AG04449 (cell line): ENCODE results near the gene NPR3.

Experiments used
- CTCF ChIA-PET: fragments of 350-600 bp; formaldehyde crosslinking; extraction: SDS; loops from one replicate; lab custom pipeline; 2021; ENCODE audit warnings: antibody characterized with exemption; lab: Yijun Ruan, JAX
- POLR2A ChIA-PET: fragments of 400-600, 350-600 bp; formaldehyde crosslinking; extraction: SDS; loops from one replicate; lab custom pipeline; 2020; ENCODE audit warnings: antibody characterized with exemption, inconsistent platforms; lab: Yijun Ruan, JAX
- DNase-seq: peaks from one replicate; pipeline ENCODE4 v3.0.0-alpha.2; 2010; ENCODE audit warnings: low read depth, low spot score
- H3K4me3 ChIP-seq: 2 replicates; pipeline ENCODE4 v1.5.1; 2011; ENCODE audit warnings: low read depth, mild to moderate bottlenecking, control low read depth, low read length
- TF ChIP-seq, protein P1 (sequence below): IDR thresholded peaks from one replicate; pipeline ENCODE4 v1.5.1; 2011; ENCODE audit warnings: mild to moderate bottlenecking, moderate library complexity, low read length, control low read depth, inconsistent platforms; ENCODE audit not compliant: insufficient read depth; ENCODE audit errors: missing control alignments

Gene NPR3

DNA sequence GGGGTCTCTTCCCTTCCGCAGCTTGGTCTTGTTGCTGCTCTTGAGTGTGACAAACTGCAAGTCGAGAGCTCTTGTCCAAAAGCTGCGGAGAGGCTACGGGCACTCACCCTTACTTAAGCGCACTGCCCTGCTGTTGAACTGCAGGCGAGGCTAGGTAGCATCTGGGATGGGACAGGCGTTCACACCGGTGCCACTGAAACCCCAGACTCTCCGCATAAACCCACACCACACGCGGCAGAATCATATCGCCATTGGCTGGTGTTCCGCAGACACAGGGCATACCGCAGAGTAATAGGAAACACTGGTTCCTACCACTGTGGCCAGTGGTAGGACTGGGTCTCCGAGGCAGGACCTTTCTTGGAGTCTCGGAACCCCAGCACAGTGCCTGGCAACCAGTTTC, 2.2 kb upstream of the NPR3 start:
- DNase-seq, result no peak
- TF ChIP-seq, protein P1, sequence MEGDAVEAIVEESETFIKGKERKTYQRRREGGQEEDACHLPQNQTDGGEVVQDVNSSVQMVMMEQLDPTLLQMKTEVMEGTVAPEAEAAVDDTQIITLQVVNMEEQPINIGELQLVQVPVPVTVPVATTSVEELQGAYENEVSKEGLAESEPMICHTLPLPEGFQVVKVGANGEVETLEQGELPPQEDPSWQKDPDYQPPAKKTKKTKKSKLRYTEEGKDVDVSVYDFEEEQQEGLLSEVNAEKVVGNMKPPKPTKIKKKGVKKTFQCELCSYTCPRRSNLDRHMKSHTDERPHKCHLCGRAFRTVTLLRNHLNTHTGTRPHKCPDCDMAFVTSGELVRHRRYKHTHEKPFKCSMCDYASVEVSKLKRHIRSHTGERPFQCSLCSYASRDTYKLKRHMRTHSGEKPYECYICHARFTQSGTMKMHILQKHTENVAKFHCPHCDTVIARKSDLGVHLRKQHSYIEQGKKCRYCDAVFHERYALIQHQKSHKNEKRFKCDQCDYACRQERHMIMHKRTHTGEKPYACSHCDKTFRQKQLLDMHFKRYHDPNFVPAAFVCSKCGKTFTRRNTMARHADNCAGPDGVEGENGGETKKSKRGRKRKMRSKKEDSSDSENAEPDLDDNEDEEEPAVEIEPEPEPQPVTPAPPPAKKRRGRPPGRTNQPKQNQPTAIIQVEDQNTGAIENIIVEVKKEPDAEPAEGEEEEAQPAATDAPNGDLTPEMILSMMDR, result no peak
- no peak overlapping the region for H3K4me3 ChIP-seq
- ChIA-PET CTCF (interaction anchor here (0.6 to 9.3 kb wide), 19 partner anchors 10 to 714 kb away, joined by 3 to 115 read pairs (median 4); no protein-coding TSS in a partner anchor), POLR2A (interaction anchor here (0.7 kb wide), 1 partner anchor 410 kb away, joined by 3 read pairs; no protein-coding TSS in a partner anchor)

DNA sequence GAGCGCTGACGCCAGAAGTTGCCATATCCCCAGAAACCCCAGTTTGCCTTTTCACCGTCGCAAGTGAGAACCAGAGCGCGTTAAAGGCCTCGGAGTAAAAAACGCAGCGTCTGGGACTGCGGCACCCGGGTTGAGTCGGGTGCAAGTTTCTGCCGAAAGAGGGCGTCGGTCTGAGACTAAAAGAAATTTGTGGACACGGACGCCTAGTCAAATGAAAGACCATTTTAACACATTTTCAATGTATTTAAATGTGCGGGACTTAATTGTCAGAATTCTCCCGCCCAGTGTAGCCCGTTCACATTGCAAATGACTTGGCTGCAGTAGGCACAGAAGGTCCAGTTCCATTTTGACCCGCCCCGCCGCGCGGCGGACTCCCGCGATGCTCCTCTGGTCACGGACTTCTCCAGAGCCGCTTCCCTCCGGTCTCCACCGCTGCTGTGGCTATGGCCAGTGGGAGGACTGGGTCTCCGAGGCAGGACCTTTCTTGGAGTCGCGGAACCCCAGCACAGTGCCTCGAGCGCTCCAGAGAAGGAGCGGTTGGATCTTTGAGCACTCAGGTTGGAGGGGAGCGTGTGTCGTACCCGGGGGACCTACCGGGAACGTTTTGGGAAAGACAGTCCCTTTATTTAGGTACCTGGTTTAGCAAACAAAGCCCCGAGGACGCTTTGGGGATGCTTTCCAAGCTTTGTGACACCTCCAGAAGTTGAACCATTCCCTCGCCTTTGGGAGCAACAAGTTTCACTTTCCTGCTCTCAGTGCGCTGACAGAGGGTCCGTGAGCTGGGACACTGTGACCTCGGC, 1.2 kb upstream of the NPR3 start:
- TF ChIP-seq, protein P1, result peak; percentile 69
- H3K4me3 ChIP-seq, result peak overlapping the region; percentile 84
- POLR2A ChIA-PET, result interaction anchor here (0.7 to 1.5 kb wide), 2 partner anchors 409 to 438 kb away, joined by 3 read pairs; no protein-coding TSS in a partner anchor
- no peak for DNase-seq
- CTCF ChIA-PET, result interaction anchor here (0.7 to 9.3 kb wide), 18 partner anchors 20 to 713 kb away, joined by 3 to 115 read pairs (median 4); no protein-coding TSS in a partner anchor

DNA sequence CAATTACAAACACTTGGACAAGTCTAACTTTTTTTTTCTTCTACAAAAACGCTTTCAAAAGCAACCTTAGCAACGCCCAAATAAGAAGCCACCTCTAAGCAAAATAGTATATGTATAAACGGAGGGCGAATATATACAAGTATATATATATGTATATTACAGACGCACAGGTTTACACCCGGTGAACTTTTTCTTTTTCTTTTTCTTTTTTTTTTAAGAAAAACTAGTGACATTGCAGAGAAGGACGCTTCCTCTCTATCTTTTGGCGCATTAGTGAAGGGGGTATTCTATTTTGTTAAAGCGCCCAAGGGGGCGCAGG, 200 bp downstream of the NPR3 start:
- POLR2A ChIA-PET, result interaction anchor here (1.0 to 1.5 kb wide), 2 partner anchors 19 to 437 kb away, joined by 3 to 4 read pairs; no protein-coding TSS in a partner anchor
- CTCF ChIA-PET, result interaction anchor here (1.0 to 9.3 kb wide), 8 partner anchors 18 to 712 kb away, joined by 3 to 115 read pairs (median 5); no protein-coding TSS in a partner anchor
- TF ChIP-seq, protein P1, result no peak
- peak overlapping the region; percentile 84 for H3K4me3 ChIP-seq
- DNase-seq, result no peak

DNA sequence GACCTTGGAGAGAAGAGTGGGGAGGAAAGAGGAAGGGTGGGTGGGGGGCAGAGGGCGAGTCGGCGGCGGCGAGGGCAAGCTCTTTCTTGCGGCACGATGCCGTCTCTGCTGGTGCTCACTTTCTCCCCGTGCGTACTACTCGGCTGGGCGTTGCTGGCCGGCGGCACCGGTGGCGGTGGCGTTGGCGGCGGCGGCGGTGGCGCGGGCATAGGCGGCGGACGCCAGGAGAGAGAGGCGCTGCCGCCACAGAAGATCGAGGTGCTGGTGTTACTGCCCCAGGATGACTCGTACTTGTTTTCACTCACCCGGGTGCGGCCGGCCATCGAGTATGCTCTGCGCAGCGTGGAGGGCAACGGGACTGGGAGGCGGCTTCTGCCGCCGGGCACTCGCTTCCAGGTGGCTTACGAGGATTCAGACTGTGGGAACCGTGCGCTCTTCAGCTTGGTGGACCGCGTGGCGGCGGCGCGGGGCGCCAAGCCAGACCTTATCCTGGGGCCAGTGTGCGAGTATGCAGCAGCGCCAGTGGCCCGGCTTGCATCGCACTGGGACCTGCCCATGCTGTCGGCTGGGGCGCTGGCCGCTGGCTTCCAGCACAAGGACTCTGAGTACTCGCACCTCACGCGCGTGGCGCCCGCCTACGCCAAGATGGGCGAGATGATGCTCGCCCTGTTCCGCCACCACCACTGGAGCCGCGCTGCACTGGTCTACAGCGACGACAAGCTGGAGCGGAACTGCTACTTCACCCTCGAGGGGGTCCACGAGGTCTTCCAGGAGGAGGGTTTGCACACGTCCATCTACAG, 760 bp downstream of the NPR3 start:
- H3K4me3 ChIP-seq, result peak overlapping the region; percentile 84
- ChIA-PET CTCF (interaction anchor here (0.9 to 9.3 kb wide), 12 partner anchors 17 to 588 kb away, joined by 3 to 115 read pairs (median 6); no protein-coding TSS in a partner anchor), POLR2A (no interaction called here)
- TF ChIP-seq, protein P1, result no peak
- DNase-seq, result no peak

DNA sequence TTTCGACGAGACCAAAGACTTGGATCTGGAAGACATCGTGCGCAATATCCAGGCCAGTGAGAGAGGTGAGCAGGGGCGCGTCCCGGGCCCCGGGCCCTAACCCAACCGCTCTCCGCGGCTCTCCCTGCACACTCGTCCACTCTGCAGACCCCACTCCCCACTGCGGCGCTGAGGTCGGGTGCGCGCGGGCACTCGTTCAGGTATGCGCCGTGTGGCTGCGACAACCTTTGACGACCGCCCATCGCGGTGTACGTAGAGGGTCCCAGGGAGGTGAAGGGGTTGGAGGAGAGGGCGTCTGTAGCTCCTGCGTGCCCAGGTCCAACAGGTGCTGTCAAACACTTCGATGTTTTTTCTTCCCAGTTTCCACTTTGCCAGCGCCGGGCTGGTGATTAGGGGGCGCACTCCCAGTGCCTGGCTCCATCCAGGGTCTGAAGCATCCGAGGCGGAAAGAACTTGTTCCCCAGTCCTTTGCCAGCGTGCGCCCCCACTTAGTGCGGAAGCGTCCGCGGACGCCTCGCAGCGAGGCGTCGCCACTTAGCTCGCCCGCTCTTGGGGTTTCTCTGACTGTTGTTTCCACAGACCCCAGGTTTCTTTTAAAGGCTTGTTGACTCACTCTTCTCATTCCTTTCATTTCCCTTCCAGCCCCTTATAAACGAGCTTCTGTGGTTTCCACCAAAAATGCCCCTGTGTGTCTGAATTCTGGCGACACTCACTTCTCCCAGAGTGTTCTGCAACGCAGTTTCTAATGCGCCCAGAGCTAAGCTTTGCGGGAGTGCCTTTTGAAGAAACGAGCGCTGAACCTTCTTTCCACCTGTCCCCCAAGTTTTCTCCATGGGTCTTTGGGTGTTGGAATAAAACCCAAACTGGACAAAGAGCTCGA, 1.6 kb downstream of the NPR3 start:
- H3K4me3 ChIP-seq, result peak overlapping the region; percentile 84
- POLR2A ChIA-PET, result interaction anchor here (0.6 to 0.9 kb wide), 2 partner anchors 201 to 728 kb away, joined by 3 read pairs; partner anchors contain the start of gene TARS1
- CTCF ChIA-PET, result interaction anchor here (0.6 to 9.3 kb wide), 23 partner anchors 14 to 712 kb away, joined by 3 to 115 read pairs (median 4); no protein-coding TSS in a partner anchor
- TF ChIP-seq, protein P1, result peak; percentile 36
- DNase-seq, result no peak
